ENCODE measurements around the gene RNF4.

The RNF4 gene

GRCh38 chr4:2442175-2442993, 26.5 kb upstream of the RNF4 start:
- no peak for DNase-seq
- Histone ChIP-seq H3K4me1 (ENCODE audit: low read length) (peaks cover 4% of the 10 kb centered on the region), H3K79me2 (ENCODE audit: low read length) (no peaks in the 10 kb centered on the region), H2AFZ (ENCODE audit: low read length) (peak overlapping the region; percentile 93; the same call in 1 of the 2 replicates), H3K9ac (ENCODE audit: low read length) (no peak overlapping the region), H3K27me3 (replicated peaks; ENCODE audit: insufficient read depth, low read length) (no peaks in the 10 kb centered on the region), H3K9me3 (replicated peaks; ENCODE audit: insufficient read depth, low read length) (no peaks in the 10 kb centered on the region), H3K36me3 (replicated peaks; ENCODE audit: insufficient read depth, low read length) (no peaks in the 10 kb centered on the region), H3K27ac (ENCODE audit: low read length) (no peak overlapping the region), H4K20me1 (ENCODE audit: insufficient read depth, low read length) (no peaks in the 10 kb centered on the region), H3K4me3 (ENCODE audit: low read length) (no peak overlapping the region), H3F3A (ENCODE audit: insufficient read depth, low read length) (no peaks in the 10 kb centered on the region), H3K4me2 (ENCODE audit: low read depth, low read length) (peak overlapping the region; percentile 76; the same call in 1 of the 2 replicates), H3K9me2 (replicated peaks; ENCODE audit: insufficient read depth, low read length) (no peaks in the 10 kb centered on the region)
- TF ChIP-seq EZH2 (optimal IDR thresholded peaks at IDR 0.05; ENCODE audit: low read depth, low read length): no peak
- TF ChIP-seq CTCF (IDR thresholded peaks at IDR 0.05; ENCODE audit: low read length): no peak
- TF ChIP-seq EZH2phosphoT487 (IDR thresholded peaks at IDR 0.05; ENCODE audit: low read length): no peak

- no peak overlapping the region for H3K4me3 ChIP-seq (ENCODE audit: low read length)
- no peaks in the 10 kb centered on the region for H3K36me3 ChIP-seq (replicated peaks; ENCODE audit: insufficient read depth, low read length)
- H3K9me2 ChIP-seq (replicated peaks; ENCODE audit: insufficient read depth, low read length): no peaks in the 10 kb centered on the region
- no peaks in the 10 kb centered on the region for H3K9me3 ChIP-seq (replicated peaks; ENCODE audit: insufficient read depth, low read length)
- no peaks in the 10 kb centered on the region for H4K20me1 ChIP-seq (ENCODE audit: insufficient read depth, low read length)
- TF ChIP-seq EZH2phosphoT487 (IDR thresholded peaks at IDR 0.05; ENCODE audit: low read length) (no peak), EZH2 (optimal IDR thresholded peaks at IDR 0.05; ENCODE audit: low read depth, low read length) (no peak), CTCF (IDR thresholded peaks at IDR 0.05; ENCODE audit: low read length) (no peak)
- no peak overlapping the region for H3K27ac ChIP-seq (ENCODE audit: low read length)
- no peak overlapping the region for H2AFZ ChIP-seq (ENCODE audit: low read length)
- H3K4me2 ChIP-seq (ENCODE audit: low read depth, low read length): no peak overlapping the region
- no peaks in the 10 kb centered on the region for H3K79me2 ChIP-seq (ENCODE audit: low read length)
- H3F3A ChIP-seq (ENCODE audit: insufficient read depth, low read length): no peaks in the 10 kb centered on the region
- H3K4me1 ChIP-seq (ENCODE audit: low read length): peaks cover 4% of the 10 kb centered on the region
- DNase-seq: no peak
- H3K9ac ChIP-seq (ENCODE audit: low read length): no peak overlapping the region
- H3K27me3 ChIP-seq (replicated peaks; ENCODE audit: insufficient read depth, low read length): no peaks in the 10 kb centered on the region
Measured at GRCh38 chr4:2443061-2443730, 25.7 kb upstream of the RNF4 start.

GRCh38 chr4:2443956-2444740, 24.8 kb upstream of the RNF4 start:
- DNase-seq: no peak
- no peak overlapping the region for H3K4me2 ChIP-seq (ENCODE audit: low read depth, low read length)
- H3K27me3 ChIP-seq (replicated peaks; ENCODE audit: insufficient read depth, low read length): peaks cover 4% of the 10 kb centered on the region; the same call in 1 of the 2 replicates
- H3K4me1 ChIP-seq (ENCODE audit: low read length): peaks cover 4% of the 10 kb centered on the region
- H3K4me3 ChIP-seq (ENCODE audit: low read length): no peak overlapping the region
- H3F3A ChIP-seq (ENCODE audit: insufficient read depth, low read length): no peaks in the 10 kb centered on the region
- no peaks in the 10 kb centered on the region for H3K9me2 ChIP-seq (replicated peaks; ENCODE audit: insufficient read depth, low read length)
- H3K79me2 ChIP-seq (ENCODE audit: low read length): no peaks in the 10 kb centered on the region
- TF ChIP-seq EZH2phosphoT487 (IDR thresholded peaks at IDR 0.05; ENCODE audit: low read length) (no peak), CTCF (IDR thresholded peaks at IDR 0.05; ENCODE audit: low read length) (no peak), EZH2 (optimal IDR thresholded peaks at IDR 0.05; ENCODE audit: low read depth, low read length) (no peak)
- no peak overlapping the region for H3K27ac ChIP-seq (ENCODE audit: low read length)
- no peaks in the 10 kb centered on the region for H4K20me1 ChIP-seq (ENCODE audit: insufficient read depth, low read length)
- no peak overlapping the region for H3K9ac ChIP-seq (ENCODE audit: low read length)
- H3K36me3 ChIP-seq (replicated peaks; ENCODE audit: insufficient read depth, low read length): no peaks in the 10 kb centered on the region
- no peaks in the 10 kb centered on the region for H3K9me3 ChIP-seq (replicated peaks; ENCODE audit: insufficient read depth, low read length)
- no peak overlapping the region for H2AFZ ChIP-seq (ENCODE audit: low read length)
